K562 (cell line): ENCODE data around the gene BCL6B. TPM values are rescaled to one million over a fixed set of nuclear protein-coding genes. Genes with fewer than 3 reads are reported as not detected.

Source experiments
- FOXK2 ChIP-seq, 2 experiments: fragments of 450-650 bp; IDR thresholded peaks in 1 of 2; conservative IDR thresholded peaks in 1 of 2; 2 replicates each; pipeline ENCODE4 v1.6.1; 2016; ENCODE audit warnings: low read depth in 2 of 2, mild to moderate bottlenecking in 1 of 2
- NEUROD1 ChIP-seq: fragments of 150-350 bp; IDR thresholded peaks from 2 replicates; pipeline ENCODE4 v1.6.1; 2014; ENCODE audit warnings: borderline replicate concordance, low read length, low read depth; ENCODE audit not compliant: partially characterized antibody
- NFIC ChIP-seq: fragments of 450-650 bp; IDR thresholded peaks from 2 replicates; pipeline ENCODE4 v1.6.1; 2017; ENCODE audit warnings: mild to moderate bottlenecking, inconsistent platforms
- NR4A1 ChIP-seq, 2 experiments: fragments of 250-450 bp in 1 of 2; fragments of 450-650 bp in 1 of 2; sonication (Bioruptor Pico) in 1 of 2; IDR thresholded peaks; 2 replicates each; pipeline versions ENCODE4 v1.4.0 to v1.6.1; 2016 to 2020; ENCODE audit warnings: mild to moderate bottlenecking in 2 of 2, missing compliant biosample characterization in 1 of 2, missing genetic modification characterization in 1 of 2, moderate library complexity in 1 of 2
- PCBP1 ChIP-seq: fragments of 200-400 bp; formaldehyde crosslinking; IDR thresholded peaks from 2 replicates; pipeline ENCODE4 v1.6.1; 2018; ENCODE audit warnings: mild to moderate bottlenecking, low read depth, low read length; ENCODE audit not compliant: poor library complexity, severe bottlenecking
- PTRF ChIP-seq: fragments of 450-650 bp; IDR thresholded peaks from 2 replicates; pipeline ENCODE4 v1.6.1; 2016; ENCODE audit warnings: mild to moderate bottlenecking, missing genetic modification characterization, missing compliant biosample characterization
- RAD21 ChIP-seq, 2 experiments: fragments of 250-450 bp in 1 of 2; fragments of 450-650 bp in 1 of 2; sonication (Bioruptor Pico) in 1 of 2; formaldehyde crosslinking in 1 of 2; IDR thresholded peaks in 1 of 2; conservative IDR thresholded peaks in 1 of 2; 2 replicates each; pipeline versions ENCODE4 v1.4.0 to v1.8.0; 2020 to 2022; ENCODE audit warnings: mild to moderate bottlenecking in 2 of 2, moderate library complexity in 1 of 2
- RHOXF2B ChIP-seq: fragments of 250-450 bp; sonication (Bioruptor Pico); conservative IDR thresholded peaks from 2 replicates; pipeline ENCODE4 v1.5.1; 2021
- RNF219 ChIP-seq: fragments of 250-450 bp; sonication (Bioruptor Pico); IDR thresholded peaks from 2 replicates; pipeline ENCODE4 v1.5.0; 2022; ENCODE audit warnings: mild to moderate bottlenecking
- ZFPM2 ChIP-seq: fragments of 250-450 bp; sonication (Bioruptor Pico); IDR thresholded peaks from 2 replicates; pipeline ENCODE4 v1.5.1; 2022; ENCODE audit warnings: mild to moderate bottlenecking
- ZNF589 ChIP-seq: fragments of 200-800 bp; sonication (Bioruptor generic); IDR thresholded peaks from 2 replicates; pipeline ENCODE4 v1.6.1; 2016; ENCODE audit warnings: low read depth, missing genetic modification characterization, missing compliant biosample characterization
- ZSCAN32 ChIP-seq: fragments of 450-650 bp; formaldehyde crosslinking; IDR thresholded peaks from 2 replicates; pipeline ENCODE4 v1.4.0; 2020; ENCODE audit warnings: mild to moderate bottlenecking, moderate library complexity
- polyA plus RNA-seq, 8 experiments: library from polyadenylated mRNA; depleted of rRNA in 4 of 8; stranded (reverse) in 5 of 8; unstranded in 3 of 8; fragments of >200 nt; fragmentation: Nextera tagmentation in 2 of 8; fragmentation: Illumina TruSeq in 1 of 8; extraction: Ambion mirVana in 2 of 8; extraction: Trizol in 1 of 8; gene quantifications; 2 replicates each; pipeline versions ENCODE4 v1.2.1 to v1.2.3, GENCODE V29; 2011 to 2014; ENCODE audit warnings: inconsistent platforms in 1 of 8, missing spikeins in 1 of 8
- total RNA-seq, 7 experiments: library from RNA; depleted of rRNA in 6 of 7; stranded (reverse); fragments of >200 nt in 6 of 7; fragmentation: Illumina TruSeq in 2 of 7; extraction: Trizol in 2 of 7; gene quantifications; 2 replicates each; pipeline versions ENCODE4 v1.2.1 to v1.2.3, GENCODE V29; 2011 to 2021; ENCODE audit warnings: low replicate concordance in 1 of 7
- TF ChIP-seq, protein P1 (sequence below): fragments of 450-650 bp; IDR thresholded peaks from 2 replicates; pipeline ENCODE4 v1.6.1; 2018; ENCODE audit not compliant: partially characterized antibody
- TF ChIP-seq, protein P2 (sequence below): sonication (generic); formaldehyde crosslinking; IDR thresholded peaks from 2 replicates; pipeline ENCODE4 v1.9.0; 2022; ENCODE audit warnings: mild to moderate bottlenecking, missing genetic modification reagents
- TF ChIP-seq, protein P3 (sequence below): fragments of 450-650 bp; IDR thresholded peaks from 2 replicates; pipeline ENCODE4 v1.7.0; 2016; ENCODE audit warnings: borderline replicate concordance

BCL6B gene
- total and polyA plus RNA-seq, 9 of the 15 experiments (the other 6 are each of a cell fraction or from before 2014, with no cell fraction given) = 0.89 to 5.0 (median 3.6) TPM

DNA sequence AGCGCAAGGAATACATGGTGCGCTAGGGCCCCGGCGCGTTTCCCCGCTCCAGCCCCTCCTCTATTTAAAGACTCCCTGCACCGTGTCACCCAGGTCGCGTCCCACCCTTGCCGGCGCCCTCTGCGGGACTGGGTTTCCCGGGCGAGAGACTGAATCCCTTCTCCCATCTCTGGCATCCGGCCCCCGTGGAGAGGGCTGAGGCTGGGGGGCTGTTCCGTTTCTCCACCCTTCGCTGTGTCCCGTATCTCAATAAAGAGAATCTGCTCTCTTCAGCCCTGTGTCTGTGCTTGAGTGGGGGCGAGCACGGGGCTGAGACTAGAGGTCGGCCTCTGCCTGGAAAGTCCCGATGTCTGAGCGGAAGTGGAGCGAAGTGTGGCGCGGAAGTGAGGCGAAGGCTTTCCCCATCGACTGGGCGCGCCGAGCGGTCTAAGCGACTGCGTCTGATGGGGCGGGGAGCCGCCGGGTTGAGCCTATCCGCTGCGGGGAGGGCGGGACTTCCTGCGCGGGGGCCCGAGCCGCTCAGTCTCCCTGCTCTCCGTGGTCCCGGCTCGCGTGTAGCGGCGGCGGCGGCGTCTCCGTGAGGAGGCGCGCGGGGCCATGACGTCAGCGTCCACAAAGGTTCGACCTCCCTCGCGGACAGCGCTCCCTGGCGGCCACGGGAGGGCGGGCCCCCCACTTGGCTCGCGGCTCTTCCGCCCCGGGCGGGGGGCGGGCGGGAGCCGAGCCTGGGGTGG is 8.4 kb upstream of the BCL6B start (continued):
- TF ChIP-seq PTRF (tag) (no peak), PCBP1 (no peak), NFIC (peak; percentile 59), RNF219 (CRISPR knock-in tag) (no peak), RAD21 (CRISPR knock-in tag; conservative IDR thresholded peaks at IDR 0.05 in 1 of 2, IDR thresholded peaks at IDR 0.05 in 1 of 2) (peak in 1 of 2 experiments; percentile 23; a peak in 2 of 4 replicates), FOXK2 (conservative IDR thresholded peaks at IDR 0.05 in 1 of 2, IDR thresholded peaks at IDR 0.05 in 1 of 2; ENCODE audit: low read depth in 2 of 2) (peak; percentile 35 to 63; a peak in 3 of 4 replicates), ZSCAN32 (CRISPR knock-in tag) (no peak), ZNF589 (peak; percentile 77; the same call in 1 of the 2 replicates), ZFPM2 (CRISPR knock-in tag) (no peak), RHOXF2B (CRISPR knock-in tag) (no peak), NR4A1 (CRISPR knock-in tag; IDR thresholded peaks at IDR 0.05) (no peak), NR4A1 (tag; IDR thresholded peaks at IDR 0.05) (no peak), NEUROD1 (no peak)
- TF ChIP-seq, protein P1, sequence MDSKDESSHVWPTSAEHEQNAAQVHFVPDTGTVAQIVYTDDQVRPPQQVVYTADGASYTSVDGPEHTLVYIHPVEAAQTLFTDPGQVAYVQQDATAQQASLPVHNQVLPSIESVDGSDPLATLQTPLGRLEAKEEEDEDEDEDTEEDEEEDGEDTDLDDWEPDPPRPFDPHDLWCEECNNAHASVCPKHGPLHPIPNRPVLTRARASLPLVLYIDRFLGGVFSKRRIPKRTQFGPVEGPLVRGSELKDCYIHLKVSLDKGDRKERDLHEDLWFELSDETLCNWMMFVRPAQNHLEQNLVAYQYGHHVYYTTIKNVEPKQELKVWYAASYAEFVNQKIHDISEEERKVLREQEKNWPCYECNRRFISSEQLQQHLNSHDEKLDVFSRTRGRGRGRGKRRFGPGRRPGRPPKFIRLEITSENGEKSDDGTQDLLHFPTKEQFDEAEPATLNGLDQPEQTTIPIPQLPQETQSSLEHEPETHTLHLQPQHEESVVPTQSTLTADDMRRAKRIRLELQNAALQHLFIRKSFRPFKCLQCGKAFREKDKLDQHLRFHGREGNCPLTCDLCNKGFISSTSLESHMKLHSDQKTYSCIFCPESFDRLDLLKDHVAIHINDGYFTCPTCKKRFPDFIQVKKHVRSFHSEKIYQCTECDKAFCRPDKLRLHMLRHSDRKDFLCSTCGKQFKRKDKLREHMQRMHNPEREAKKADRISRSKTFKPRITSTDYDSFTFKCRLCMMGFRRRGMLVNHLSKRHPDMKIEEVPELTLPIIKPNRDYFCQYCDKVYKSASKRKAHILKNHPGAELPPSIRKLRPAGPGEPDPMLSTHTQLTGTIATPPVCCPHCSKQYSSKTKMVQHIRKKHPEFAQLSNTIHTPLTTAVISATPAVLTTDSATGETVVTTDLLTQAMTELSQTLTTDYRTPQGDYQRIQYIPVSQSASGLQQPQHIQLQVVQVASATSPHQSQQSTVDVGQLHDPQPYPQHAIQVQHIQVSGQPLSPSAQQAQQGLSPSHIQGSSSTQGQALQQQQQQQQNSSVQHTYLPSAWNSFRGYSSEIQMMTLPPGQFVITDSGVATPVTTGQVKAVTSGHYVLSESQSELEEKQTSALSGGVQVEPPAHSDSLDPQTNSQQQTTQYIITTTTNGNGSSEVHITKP = no peak
- TF ChIP-seq, protein P2, sequence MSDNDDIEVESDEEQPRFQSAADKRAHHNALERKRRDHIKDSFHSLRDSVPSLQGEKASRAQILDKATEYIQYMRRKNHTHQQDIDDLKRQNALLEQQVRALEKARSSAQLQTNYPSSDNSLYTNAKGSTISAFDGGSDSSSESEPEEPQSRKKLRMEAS = peak; percentile 50
- TF ChIP-seq, protein P3, sequence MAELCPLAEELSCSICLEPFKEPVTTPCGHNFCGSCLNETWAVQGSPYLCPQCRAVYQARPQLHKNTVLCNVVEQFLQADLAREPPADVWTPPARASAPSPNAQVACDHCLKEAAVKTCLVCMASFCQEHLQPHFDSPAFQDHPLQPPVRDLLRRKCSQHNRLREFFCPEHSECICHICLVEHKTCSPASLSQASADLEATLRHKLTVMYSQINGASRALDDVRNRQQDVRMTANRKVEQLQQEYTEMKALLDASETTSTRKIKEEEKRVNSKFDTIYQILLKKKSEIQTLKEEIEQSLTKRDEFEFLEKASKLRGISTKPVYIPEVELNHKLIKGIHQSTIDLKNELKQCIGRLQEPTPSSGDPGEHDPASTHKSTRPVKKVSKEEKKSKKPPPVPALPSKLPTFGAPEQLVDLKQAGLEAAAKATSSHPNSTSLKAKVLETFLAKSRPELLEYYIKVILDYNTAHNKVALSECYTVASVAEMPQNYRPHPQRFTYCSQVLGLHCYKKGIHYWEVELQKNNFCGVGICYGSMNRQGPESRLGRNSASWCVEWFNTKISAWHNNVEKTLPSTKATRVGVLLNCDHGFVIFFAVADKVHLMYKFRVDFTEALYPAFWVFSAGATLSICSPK = no peak
